IPS-15b (cell line): Measurements from ENCODE around the gene TMEM163.
A peak's percentile ranks its signal among the peaks of the same experiment; 100 is the strongest.

ENCODE experiments used
- H3K27me3 ChIP-seq: one replicate; pipeline ENCODE4 v1.6.1; 2013; ENCODE audit warnings: low read length; ENCODE audit not compliant: control insufficient read depth, insufficient read depth
- H3K36me3 ChIP-seq: one replicate; pipeline ENCODE4 v1.6.1; 2013; ENCODE audit warnings: low read length; ENCODE audit not compliant: control insufficient read depth, insufficient read depth
- H3K4me1 ChIP-seq: one replicate; pipeline ENCODE4 v1.6.1; 2013; ENCODE audit warnings: mild to moderate bottlenecking, low read length; ENCODE audit not compliant: control insufficient read depth, insufficient read depth
- H3K4me3 ChIP-seq: one replicate; pipeline ENCODE4 v1.5.1; 2013; ENCODE audit warnings: low read depth, low read length
- H3K9ac ChIP-seq: one replicate; pipeline ENCODE4 v1.6.1; 2013; ENCODE audit warnings: low read depth, mild to moderate bottlenecking, low read length
- H3K9me3 ChIP-seq: one replicate; pipeline ENCODE4 v1.6.1; 2013; ENCODE audit warnings: mild to moderate bottlenecking, low read length; ENCODE audit not compliant: control insufficient read depth, insufficient read depth

The TMEM163 gene

GRCh38 chr2:134718023-134718816 is 580 bp downstream of the TMEM163 start:
- no peak overlapping the region for H3K9ac ChIP-seq
- peaks cover 58% of the 10 kb centered on the region for H3K27me3 ChIP-seq
- H3K4me3 ChIP-seq = peak overlapping the region; percentile 86
- no peaks in the 10 kb centered on the region for H3K36me3 ChIP-seq
- H3K9me3 ChIP-seq = no peaks in the 10 kb centered on the region
- peaks cover 9% of the 10 kb centered on the region for H3K4me1 ChIP-seq

- Histone ChIP-seq H3K4me1 (peaks cover 11% of the 10 kb centered on the region), H3K9me3 (no peaks in the 10 kb centered on the region), H3K36me3 (no peaks in the 10 kb centered on the region), H3K27me3 (peaks cover 58% of the 10 kb centered on the region), H3K9ac (no peak overlapping the region), H3K4me3 (peak overlapping the region; percentile 86)
These were observed 1.3 kb downstream of the TMEM163 start for GRCh38 chr2:134717286-134718022.

- H3K27me3 ChIP-seq = peaks cover 58% of the 10 kb centered on the region
- H3K36me3 ChIP-seq = no peaks in the 10 kb centered on the region
- peaks cover 11% of the 10 kb centered on the region for H3K4me1 ChIP-seq
- no peak overlapping the region for H3K9ac ChIP-seq
- no peaks in the 10 kb centered on the region for H3K9me3 ChIP-seq
- H3K4me3 ChIP-seq = peak overlapping the region; percentile 86
These were observed 2.0 kb downstream of the TMEM163 start for GRCh38 chr2:134716721-134717243.

GRCh38 chr2:134715932-134716643 is 2.7 kb downstream of the TMEM163 start:
- no peaks in the 10 kb centered on the region for H3K36me3 ChIP-seq
- peaks cover 58% of the 10 kb centered on the region for H3K27me3 ChIP-seq
- H3K9me3 ChIP-seq = no peaks in the 10 kb centered on the region
- peaks cover 11% of the 10 kb centered on the region for H3K4me1 ChIP-seq
- no peak overlapping the region for H3K9ac ChIP-seq
- H3K4me3 ChIP-seq = no peak overlapping the region

GRCh38 chr2:134714228-134714627 is 4.6 kb downstream of the TMEM163 start:
- Histone ChIP-seq H3K4me1 (peaks cover 11% of the 10 kb centered on the region), H3K4me3 (no peak overlapping the region), H3K36me3 (no peaks in the 10 kb centered on the region), H3K27me3 (peaks cover 39% of the 10 kb centered on the region), H3K9me3 (no peaks in the 10 kb centered on the region), H3K9ac (no peak overlapping the region)

GRCh38 chr2:134713606-134714005 is 5.2 kb downstream of the TMEM163 start:
- no peaks in the 10 kb centered on the region for H3K9me3 ChIP-seq
- no peak overlapping the region for H3K9ac ChIP-seq
- H3K27me3 ChIP-seq = peaks cover 37% of the 10 kb centered on the region
- H3K4me1 ChIP-seq = peaks cover 11% of the 10 kb centered on the region
- no peaks in the 10 kb centered on the region for H3K36me3 ChIP-seq
- no peak overlapping the region for H3K4me3 ChIP-seq

GRCh38 chr2:134713176-134713575 is 5.6 kb downstream of the TMEM163 start:
- H3K4me1 ChIP-seq = peaks cover 11% of the 10 kb centered on the region
- H3K36me3 ChIP-seq = no peaks in the 10 kb centered on the region
- peaks cover 36% of the 10 kb centered on the region for H3K27me3 ChIP-seq
- H3K9me3 ChIP-seq = no peaks in the 10 kb centered on the region
- H3K9ac ChIP-seq = no peak overlapping the region
- no peak overlapping the region for H3K4me3 ChIP-seq

- Histone ChIP-seq H3K4me1 (peaks cover 11% of the 10 kb centered on the region), H3K27me3 (peaks cover 32% of the 10 kb centered on the region), H3K36me3 (no peaks in the 10 kb centered on the region), H3K9me3 (no peaks in the 10 kb centered on the region), H3K4me3 (no peak overlapping the region), H3K9ac (no peak overlapping the region)
These were observed 6.1 kb downstream of the TMEM163 start for GRCh38 chr2:134712736-134713135.

- H3K36me3 ChIP-seq = no peaks in the 10 kb centered on the region
- H3K4me3 ChIP-seq = no peak overlapping the region
- H3K4me1 ChIP-seq = peaks cover 9% of the 10 kb centered on the region
- H3K27me3 ChIP-seq = peaks cover 27% of the 10 kb centered on the region
- H3K9ac ChIP-seq = no peak overlapping the region
- H3K9me3 ChIP-seq = no peaks in the 10 kb centered on the region
These were observed 6.5 kb downstream of the TMEM163 start for GRCh38 chr2:134712299-134712698.

GRCh38 chr2:134711692-134712091 is 7.1 kb downstream of the TMEM163 start:
- Histone ChIP-seq H3K4me3 (no peak overlapping the region), H3K9me3 (no peaks in the 10 kb centered on the region), H3K36me3 (no peaks in the 10 kb centered on the region), H3K9ac (no peak overlapping the region), H3K4me1 (peaks cover 6% of the 10 kb centered on the region), H3K27me3 (peaks cover 23% of the 10 kb centered on the region)

- no peak overlapping the region for H3K4me3 ChIP-seq
- no peak overlapping the region for H3K9ac ChIP-seq
- no peaks in the 10 kb centered on the region for H3K9me3 ChIP-seq
- H3K4me1 ChIP-seq = peaks cover 12% of the 10 kb centered on the region
- H3K27me3 ChIP-seq = peaks cover 3% of the 10 kb centered on the region
- H3K36me3 ChIP-seq = no peaks in the 10 kb centered on the region
These were observed 11.5 kb downstream of the TMEM163 start for GRCh38 chr2:134707330-134707676.
